Stimulated activated CD8-positive, alpha-beta memory T cell treated with anti-CD3 and anti-CD28 coated beads, Interleukin-15, amount 100 ng/mL, for 4 hours (primary cell): ENCODE measurements around the gene TMEM187.

ENCODE experiments used
- DNase-seq, 2 donors: peaks; one replicate each; pipeline ENCODE4 v3.0.0-alpha.2; 2020; ENCODE audit warnings: low read depth in 2 of 2

Gene TMEM187

DNA sequence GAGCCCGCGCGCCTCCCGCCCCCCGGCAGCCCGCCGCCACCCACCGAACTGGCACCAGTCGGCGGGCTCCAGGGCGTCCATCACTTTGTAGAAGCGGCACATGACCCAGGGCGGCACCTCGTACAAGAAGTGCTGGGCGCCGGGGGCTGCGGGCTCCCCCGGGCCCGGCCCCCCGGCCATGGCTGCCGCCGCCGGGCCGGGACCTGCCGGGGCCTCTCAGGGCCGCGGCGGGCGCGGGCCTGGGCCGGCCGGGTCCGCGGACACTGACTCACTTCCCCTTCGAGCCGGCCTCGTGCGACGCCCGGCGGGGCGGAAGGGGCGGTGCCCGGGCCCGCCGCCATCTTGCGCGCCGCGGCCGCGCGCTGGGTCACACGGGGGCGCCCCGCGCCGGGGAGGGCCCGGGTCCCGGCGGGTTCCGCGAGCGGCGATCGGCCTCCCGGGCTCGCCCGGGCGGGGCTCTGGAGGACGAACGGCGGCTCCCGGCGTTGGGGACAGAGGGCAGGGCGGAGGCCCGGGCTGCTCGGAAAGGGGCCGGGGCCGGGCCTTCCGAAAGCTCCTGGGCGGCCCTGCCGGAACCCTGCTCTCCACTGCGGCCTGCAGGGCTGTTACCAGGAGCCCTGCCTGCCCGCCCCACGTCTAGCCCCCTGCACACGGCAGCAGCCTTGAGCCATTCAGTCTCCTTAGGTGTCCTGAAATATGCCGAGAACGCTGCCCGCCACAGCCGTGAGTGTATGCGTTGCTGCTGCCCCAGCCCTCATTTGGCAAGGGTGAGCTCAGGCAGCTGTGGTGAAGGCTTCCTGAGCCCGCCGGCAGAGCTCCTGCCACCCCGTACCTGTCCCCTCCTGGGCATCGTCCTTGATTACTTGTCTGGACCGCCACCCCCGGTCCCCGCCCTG is 47.3 kb downstream of the TMEM187 start, which contains the start of gene IRAK1:
Gene IRAK1, minus strand, starts transcription at position 270 of the 896 bp plus-strand sequence. Its CDS starts 90 bp downstream, at position 180.
- peak in 1 of 2 donors; percentile 43 for DNase-seq

DNA sequence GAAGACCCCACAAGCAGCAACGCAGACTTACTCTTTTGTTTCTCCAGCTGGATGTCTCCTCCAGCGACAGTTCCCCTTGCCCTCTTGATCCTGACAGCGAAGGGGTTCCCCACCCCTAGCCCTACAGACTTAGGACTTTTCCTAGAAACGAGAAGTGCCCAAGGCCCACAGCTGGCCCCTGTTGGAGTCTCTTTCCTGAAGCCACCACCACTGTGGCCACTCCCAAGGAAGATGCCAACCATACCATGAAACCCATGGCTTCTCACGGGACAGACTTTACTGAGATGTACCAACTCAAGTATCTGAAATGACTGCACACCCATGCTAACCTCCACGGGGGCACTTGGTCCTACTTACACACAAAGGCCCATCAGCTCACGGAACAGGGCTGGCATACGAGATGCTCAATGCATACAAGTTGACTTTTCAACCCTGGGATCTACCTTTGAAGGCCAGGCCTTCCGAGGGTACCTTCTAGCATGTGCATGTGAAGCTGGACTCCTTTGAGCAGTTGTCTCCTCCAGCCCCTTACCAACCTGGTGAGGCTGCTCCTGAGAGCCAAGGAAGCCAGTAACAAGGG is 48.1 kb downstream of the TMEM187 start:
- no peak for DNase-seq

DNA sequence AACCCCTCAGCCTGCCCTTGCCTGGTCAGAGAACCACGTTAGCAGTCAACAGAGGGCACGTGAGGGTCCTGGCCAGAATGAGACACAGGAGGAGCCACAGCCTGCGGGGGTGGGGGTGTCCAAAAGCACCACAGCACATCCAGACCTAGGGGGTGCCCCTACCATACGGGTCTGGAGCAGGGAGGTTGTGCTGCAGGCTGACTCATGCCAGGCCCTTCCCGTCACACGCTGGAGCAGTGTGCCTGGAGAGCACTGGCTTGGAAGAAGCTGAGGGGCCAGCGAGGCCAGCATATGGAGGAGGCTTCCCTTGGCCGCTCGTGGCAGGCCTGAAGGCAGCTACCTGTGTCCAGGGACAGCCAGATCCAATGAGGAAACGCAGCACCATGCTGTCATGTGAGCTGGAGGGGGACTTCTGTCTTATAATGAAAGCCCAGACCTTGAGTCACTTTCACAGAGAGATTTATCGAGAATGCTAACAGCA is 48.6 kb downstream of the TMEM187 start:
- DNase-seq: no peak

DNA sequence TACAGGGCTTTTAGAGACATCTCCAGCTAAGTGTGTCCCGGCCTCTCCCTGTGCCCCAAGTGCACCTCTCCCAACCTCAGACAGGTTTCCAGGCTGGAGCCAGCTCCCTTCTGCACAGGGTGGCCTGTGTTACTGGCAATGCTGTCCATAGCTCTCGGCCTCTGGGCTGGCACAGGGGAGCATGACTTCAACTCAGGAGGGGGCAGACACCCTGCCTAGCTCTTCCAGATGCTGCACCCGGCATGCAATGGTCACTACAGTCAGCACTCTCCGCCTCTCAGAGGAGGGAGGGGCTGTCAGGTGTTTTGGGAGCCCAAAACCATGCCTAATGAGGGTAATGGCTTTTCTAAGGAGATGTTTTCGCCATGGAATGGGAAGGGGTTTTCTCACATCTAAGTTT is 49.6 kb downstream of the TMEM187 start:
- DNase-seq: no peak

- DNase-seq: no peak
Measured at GRCh38 chrX:154023276-154024000, 50.9 kb downstream of the TMEM187 start.

DNA sequence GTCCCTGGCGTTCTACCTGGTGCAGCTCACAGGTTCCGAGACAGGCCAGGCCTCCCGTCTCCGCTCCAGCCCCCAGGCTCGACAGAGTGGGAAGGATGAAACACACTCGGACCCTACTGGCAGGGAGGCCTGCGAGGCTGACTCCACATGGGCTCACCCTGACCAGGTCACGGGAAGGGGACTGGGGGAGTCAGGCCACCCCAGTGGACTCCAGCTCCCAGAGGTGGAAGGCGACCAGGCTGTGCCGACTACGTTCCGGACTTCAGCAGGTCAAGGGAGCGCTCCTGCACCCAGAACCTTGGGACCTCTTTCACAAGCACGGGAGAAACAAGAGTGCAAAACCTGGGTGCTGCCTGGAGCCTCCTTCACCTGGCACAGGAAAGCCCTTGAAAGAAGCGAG is 51.7 kb downstream of the TMEM187 start:
- no peak for DNase-seq

GRCh38 chrX:154025230-154025629 is 52.7 kb downstream of the TMEM187 start:
- no peak for DNase-seq

GRCh38 chrX:154026136-154027021 is 53.8 kb downstream of the TMEM187 start:
- DNase-seq: no peak

GRCh38 chrX:154027022-154027402 is 54.5 kb downstream of the TMEM187 start:
- no peak for DNase-seq

DNA sequence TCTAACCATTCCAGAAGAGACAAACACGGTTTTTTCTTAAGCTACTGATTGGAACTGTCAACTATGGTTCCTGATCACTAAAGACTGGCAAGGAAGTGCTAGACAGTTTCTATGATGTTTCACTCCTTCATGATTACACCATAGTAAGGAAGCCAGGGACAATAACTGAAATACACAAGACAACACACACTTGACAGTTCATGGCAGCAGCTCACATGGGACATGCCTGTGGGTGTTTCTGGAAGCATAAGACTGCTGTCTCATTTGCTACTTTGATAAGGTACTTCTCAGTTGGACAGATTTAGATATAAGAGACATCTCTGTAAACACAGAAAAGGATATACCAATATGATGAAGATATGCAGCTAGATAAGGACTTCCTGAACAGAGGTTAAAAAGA is 55.4 kb downstream of the TMEM187 start:
- DNase-seq: no peak

GRCh38 chrX:154028502-154029184 is 56.1 kb downstream of the TMEM187 start:
- no peak for DNase-seq

- no peak for DNase-seq
Measured at GRCh38 chrX:154029439-154029838, 56.9 kb downstream of the TMEM187 start.

GRCh38 chrX:154030266-154030665 is 57.7 kb downstream of the TMEM187 start:
- no peak for DNase-seq

DNA sequence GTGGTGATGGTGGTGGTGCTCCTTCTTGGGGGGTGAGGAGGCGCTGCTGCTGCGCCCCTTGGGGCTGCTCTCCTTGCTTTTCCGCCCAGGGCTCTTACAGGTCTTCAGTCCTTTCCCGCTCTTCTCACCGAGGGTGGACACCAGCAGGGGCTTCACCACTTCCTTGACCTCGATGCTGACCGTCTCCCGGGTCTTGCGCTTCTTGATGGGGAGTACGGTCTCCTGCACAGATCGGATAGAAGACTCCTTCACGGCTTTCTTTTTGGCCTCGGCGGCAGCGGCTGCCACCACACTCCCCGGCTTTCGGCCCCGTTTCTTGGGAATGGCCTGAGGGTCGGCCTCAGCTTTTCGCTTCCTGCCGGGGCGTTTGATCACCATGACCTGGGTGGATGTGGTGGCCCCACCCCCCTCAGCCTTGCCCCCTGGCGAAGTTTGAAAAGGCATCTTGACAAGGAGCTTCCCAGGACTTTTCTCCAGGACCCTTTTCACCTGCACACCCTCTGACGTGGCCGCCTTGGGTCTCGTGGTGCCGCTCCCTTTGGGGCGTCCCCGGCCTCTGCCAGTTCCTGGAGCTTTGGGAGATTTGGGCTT is 58.3 kb downstream of the TMEM187 start:
- no peak for DNase-seq

- DNase-seq: no peak
Measured at GRCh38 chrX:154032160-154032559, 59.6 kb downstream of the TMEM187 start.

GRCh38 chrX:154032653-154033052 is 60.1 kb downstream of the TMEM187 start:
- no peak for DNase-seq
